ENCODE measurements around the gene CENPE. TPM values are rescaled to one million over a fixed set of nuclear protein-coding genes. Genes with fewer than 3 reads are reported as not detected.
A peak's percentile ranks its signal among the peaks of the same experiment; 100 is the strongest.

CENPE gene
- total and polyA plus RNA-seq, 4 donors = 0.25 to 20.9 (median 0.72) TPM

DNA sequence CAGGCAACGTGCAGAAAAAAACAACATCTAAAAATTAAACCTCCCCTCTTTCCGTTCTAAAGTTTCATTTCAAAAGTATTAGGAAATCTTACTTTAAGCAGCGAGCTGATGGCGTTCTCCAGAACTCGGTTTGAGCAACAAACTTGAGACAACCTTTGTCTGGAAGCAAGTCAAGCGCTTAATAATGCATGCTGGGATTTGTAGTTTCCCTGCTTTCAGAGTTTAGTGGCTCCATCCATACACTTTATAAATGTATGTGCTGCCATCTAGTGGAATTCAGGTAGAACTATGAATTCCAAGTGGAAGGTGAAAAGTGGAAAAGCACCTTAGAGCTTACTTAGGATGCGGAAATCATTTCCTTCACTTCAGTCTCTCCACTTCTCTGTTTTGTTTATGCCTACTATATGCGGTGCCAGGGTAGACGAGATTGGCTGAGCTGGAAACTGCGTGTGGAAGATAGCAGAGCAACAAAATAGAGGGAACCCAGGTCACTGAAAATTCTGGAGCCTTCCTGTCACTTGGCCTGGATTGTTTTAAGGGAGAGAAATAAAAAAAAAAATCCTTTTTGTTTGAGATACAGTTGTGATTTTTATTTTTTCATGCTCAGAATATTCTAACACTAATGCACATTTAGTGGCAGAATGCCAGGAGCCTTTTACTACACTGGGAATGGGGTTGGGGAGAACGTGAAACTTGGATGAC, 98.3 kb downstream of the CENPE start, which contains the start of gene BDH2:
Gene BDH2, minus strand, starts transcription at position 144 of the 702 bp plus-strand sequence. CDS start 3,580 bp downstream, outside the sequence.
- TF ChIP-seq, protein P1, sequence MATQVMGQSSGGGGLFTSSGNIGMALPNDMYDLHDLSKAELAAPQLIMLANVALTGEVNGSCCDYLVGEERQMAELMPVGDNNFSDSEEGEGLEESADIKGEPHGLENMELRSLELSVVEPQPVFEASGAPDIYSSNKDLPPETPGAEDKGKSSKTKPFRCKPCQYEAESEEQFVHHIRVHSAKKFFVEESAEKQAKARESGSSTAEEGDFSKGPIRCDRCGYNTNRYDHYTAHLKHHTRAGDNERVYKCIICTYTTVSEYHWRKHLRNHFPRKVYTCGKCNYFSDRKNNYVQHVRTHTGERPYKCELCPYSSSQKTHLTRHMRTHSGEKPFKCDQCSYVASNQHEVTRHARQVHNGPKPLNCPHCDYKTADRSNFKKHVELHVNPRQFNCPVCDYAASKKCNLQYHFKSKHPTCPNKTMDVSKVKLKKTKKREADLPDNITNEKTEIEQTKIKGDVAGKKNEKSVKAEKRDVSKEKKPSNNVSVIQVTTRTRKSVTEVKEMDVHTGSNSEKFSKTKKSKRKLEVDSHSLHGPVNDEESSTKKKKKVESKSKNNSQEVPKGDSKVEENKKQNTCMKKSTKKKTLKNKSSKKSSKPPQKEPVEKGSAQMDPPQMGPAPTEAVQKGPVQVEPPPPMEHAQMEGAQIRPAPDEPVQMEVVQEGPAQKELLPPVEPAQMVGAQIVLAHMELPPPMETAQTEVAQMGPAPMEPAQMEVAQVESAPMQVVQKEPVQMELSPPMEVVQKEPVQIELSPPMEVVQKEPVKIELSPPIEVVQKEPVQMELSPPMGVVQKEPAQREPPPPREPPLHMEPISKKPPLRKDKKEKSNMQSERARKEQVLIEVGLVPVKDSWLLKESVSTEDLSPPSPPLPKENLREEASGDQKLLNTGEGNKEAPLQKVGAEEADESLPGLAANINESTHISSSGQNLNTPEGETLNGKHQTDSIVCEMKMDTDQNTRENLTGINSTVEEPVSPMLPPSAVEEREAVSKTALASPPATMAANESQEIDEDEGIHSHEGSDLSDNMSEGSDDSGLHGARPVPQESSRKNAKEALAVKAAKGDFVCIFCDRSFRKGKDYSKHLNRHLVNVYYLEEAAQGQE (IDR thresholded peaks at IDR 0.05) = no peak
- TF ChIP-seq SP1 (IDR thresholded peaks at IDR 0.05) (peak; percentile 25), JUND (IDR thresholded peaks at IDR 0.05) (peak in 1 of 2 donors; percentile 46), RAD21 (IDR thresholded peaks at IDR 0.05) (peak; percentile 94 to 96), GABPA (IDR thresholded peaks at IDR 0.05 in 1 of 2, conservative IDR thresholded peaks at IDR 0.05 in 1 of 2) (no peak), RXRA (IDR thresholded peaks at IDR 0.05) (peak; percentile 23 to 34), HNF4G (IDR thresholded peaks at IDR 0.05) (no peak), HNF4A (conservative IDR thresholded peaks at IDR 0.05) (peak; percentile 13 to 49)
- TF ChIP-seq, protein P2, sequence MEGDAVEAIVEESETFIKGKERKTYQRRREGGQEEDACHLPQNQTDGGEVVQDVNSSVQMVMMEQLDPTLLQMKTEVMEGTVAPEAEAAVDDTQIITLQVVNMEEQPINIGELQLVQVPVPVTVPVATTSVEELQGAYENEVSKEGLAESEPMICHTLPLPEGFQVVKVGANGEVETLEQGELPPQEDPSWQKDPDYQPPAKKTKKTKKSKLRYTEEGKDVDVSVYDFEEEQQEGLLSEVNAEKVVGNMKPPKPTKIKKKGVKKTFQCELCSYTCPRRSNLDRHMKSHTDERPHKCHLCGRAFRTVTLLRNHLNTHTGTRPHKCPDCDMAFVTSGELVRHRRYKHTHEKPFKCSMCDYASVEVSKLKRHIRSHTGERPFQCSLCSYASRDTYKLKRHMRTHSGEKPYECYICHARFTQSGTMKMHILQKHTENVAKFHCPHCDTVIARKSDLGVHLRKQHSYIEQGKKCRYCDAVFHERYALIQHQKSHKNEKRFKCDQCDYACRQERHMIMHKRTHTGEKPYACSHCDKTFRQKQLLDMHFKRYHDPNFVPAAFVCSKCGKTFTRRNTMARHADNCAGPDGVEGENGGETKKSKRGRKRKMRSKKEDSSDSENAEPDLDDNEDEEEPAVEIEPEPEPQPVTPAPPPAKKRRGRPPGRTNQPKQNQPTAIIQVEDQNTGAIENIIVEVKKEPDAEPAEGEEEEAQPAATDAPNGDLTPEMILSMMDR (IDR thresholded peaks at IDR 0.05; ENCODE audit: low read depth, low read length, missing input control) = peak; percentile 82
- peak within 1 kb of the TSS; percentile 54 to 78 (median 69) for H3K4me3 ChIP-seq (ENCODE audit: low read depth in 1 of 3, low read length in 3 of 3)
- H3K27me3 ChIP-seq (ENCODE audit: control insufficient read depth in 4 of 4, insufficient read depth in 4 of 4, low read length in 3 of 4) = no peaks in the 10 kb centered on the region
- 10% methylated on average over 11 of the region's 11 CpGs for WGBS
- peaks cover 12 to 44% (median 35%) of the 10 kb centered on the region in 4 donors for H3K4me1 ChIP-seq (ENCODE audit: control insufficient read depth in 4 of 4, insufficient read depth in 4 of 4, low read length in 3 of 4)
- H3K27ac ChIP-seq (ENCODE audit: low read depth in 1 of 2, low read length in 2 of 2) = peak within 1 kb of the TSS; percentile 74 to 80
- H3K9ac ChIP-seq (ENCODE audit: low read depth in 1 of 2, low read length in 2 of 2) = peak within 1 kb of the TSS; percentile 53 to 84
- no peaks in the 10 kb centered on the region for H3K36me3 ChIP-seq (ENCODE audit: control insufficient read depth in 4 of 4, insufficient read depth in 3 of 4, low read depth in 1 of 4, low read length in 3 of 4)
- H3K9me3 ChIP-seq (ENCODE audit: control insufficient read depth in 4 of 4, low read length in 3 of 4) = no peaks in the 10 kb centered on the region
- DNase-seq (ENCODE audit: low spot score) = no peak

DNA sequence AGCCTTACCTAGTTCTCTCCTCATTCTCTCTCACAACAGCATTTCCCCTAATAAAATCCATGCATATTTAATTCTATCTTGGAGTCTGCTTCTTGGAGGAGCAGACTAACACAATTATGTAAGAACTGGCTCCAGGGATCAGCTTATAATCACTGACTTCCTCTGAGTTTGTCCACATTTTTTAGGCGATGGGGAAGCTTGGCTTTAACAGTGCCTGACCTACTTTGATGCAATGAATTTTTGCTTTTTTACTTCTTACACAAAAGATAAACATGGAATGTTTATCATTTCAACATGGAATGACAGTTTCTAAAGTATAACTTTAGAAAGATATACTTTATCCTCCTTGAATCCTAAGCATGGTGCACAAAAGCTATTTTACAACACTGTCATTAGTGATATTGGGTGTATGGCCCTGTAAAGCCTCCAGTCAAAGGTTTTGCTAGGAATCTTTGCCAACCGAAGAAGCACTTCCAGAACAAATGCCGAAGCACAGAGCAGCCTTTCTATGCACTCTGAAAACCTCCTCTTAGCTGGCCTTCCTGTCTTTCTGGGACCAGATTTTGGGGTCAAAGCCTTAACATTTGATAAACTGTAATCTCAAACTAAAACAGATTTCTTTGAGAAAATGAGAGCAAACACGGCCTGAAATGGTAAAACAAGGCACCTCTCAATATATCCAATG, 99.2 kb downstream of the CENPE start:
- H3K9ac ChIP-seq (ENCODE audit: low read depth in 1 of 2, low read length in 2 of 2) = peak overlapping the region; percentile 53 to 84
- 14% methylated on average over 4 of the region's 4 CpGs for WGBS
- no peaks in the 10 kb centered on the region for H3K9me3 ChIP-seq (ENCODE audit: control insufficient read depth in 4 of 4, low read length in 3 of 4)
- peak overlapping the region; percentile 54 to 78 (median 69) for H3K4me3 ChIP-seq (ENCODE audit: low read depth in 1 of 3, low read length in 3 of 3)
- no peak for DNase-seq (ENCODE audit: low spot score)
- peaks cover 12 to 47% (median 36%) of the 10 kb centered on the region in 4 donors for H3K4me1 ChIP-seq (ENCODE audit: control insufficient read depth in 4 of 4, insufficient read depth in 4 of 4, low read length in 3 of 4)
- H3K27ac ChIP-seq (ENCODE audit: low read depth in 1 of 2, low read length in 2 of 2) = peak overlapping the region; percentile 74 to 80
- no peaks in the 10 kb centered on the region for H3K36me3 ChIP-seq (ENCODE audit: control insufficient read depth in 4 of 4, insufficient read depth in 3 of 4, low read depth in 1 of 4, low read length in 3 of 4)
- H3K27me3 ChIP-seq (ENCODE audit: control insufficient read depth in 4 of 4, insufficient read depth in 4 of 4, low read length in 3 of 4) = no peaks in the 10 kb centered on the region
- TF ChIP-seq EGR1 (IDR thresholded peaks at IDR 0.05; ENCODE audit: low read depth in 2 of 2) (no peak), SP1 (IDR thresholded peaks at IDR 0.05) (no peak), HNF4A (conservative IDR thresholded peaks at IDR 0.05) (no peak), YY1 (IDR thresholded peaks at IDR 0.05) (no peak), TAF1 (conservative IDR thresholded peaks at IDR 0.05) (no peak), NR2F2 (IDR thresholded peaks at IDR 0.05) (no peak), RAD21 (IDR thresholded peaks at IDR 0.05) (no peak), JUND (IDR thresholded peaks at IDR 0.05) (no peak), FOXA1 (IDR thresholded peaks at IDR 0.05) (no peak), FOXA2 (IDR thresholded peaks at IDR 0.05) (no peak), RXRA (IDR thresholded peaks at IDR 0.05) (no peak), HNF4G (IDR thresholded peaks at IDR 0.05) (no peak), GABPA (IDR thresholded peaks at IDR 0.05 in 1 of 2, conservative IDR thresholded peaks at IDR 0.05 in 1 of 2) (no peak)
- TF ChIP-seq, protein P2 (IDR thresholded peaks at IDR 0.05; ENCODE audit: low read depth, low read length, missing input control) = no peak
- TF ChIP-seq, protein P3, sequence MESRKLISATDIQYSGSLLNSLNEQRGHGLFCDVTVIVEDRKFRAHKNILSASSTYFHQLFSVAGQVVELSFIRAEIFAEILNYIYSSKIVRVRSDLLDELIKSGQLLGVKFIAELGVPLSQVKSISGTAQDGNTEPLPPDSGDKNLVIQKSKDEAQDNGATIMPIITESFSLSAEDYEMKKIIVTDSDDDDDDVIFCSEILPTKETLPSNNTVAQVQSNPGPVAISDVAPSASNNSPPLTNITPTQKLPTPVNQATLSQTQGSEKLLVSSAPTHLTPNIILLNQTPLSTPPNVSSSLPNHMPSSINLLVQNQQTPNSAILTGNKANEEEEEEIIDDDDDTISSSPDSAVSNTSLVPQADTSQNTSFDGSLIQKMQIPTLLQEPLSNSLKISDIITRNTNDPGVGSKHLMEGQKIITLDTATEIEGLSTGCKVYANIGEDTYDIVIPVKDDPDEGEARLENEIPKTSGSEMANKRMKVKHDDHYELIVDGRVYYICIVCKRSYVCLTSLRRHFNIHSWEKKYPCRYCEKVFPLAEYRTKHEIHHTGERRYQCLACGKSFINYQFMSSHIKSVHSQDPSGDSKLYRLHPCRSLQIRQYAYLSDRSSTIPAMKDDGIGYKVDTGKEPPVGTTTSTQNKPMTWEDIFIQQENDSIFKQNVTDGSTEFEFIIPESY (IDR thresholded peaks at IDR 0.05) = no peak
- TF ChIP-seq, protein P4, sequence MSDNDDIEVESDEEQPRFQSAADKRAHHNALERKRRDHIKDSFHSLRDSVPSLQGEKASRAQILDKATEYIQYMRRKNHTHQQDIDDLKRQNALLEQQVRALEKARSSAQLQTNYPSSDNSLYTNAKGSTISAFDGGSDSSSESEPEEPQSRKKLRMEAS (IDR thresholded peaks at IDR 0.05) = no peak
- TF ChIP-seq, protein P5, sequence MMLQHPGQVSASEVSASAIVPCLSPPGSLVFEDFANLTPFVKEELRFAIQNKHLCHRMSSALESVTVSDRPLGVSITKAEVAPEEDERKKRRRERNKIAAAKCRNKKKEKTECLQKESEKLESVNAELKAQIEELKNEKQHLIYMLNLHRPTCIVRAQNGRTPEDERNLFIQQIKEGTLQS (IDR thresholded peaks at IDR 0.05) = no peak

Data from liver (tissue), 9 donors.